HepG2 (cell line): ENCODE results near the gene ZBTB17. TPM values are rescaled to one million over a fixed set of nuclear protein-coding genes. Genes with fewer than 3 reads are reported as not detected.

Source experiments
- ATAC-seq: fragments of 200-7000 bp; cut with Tn5 transposase; 3 replicates; pipeline ENCODE4 v1.9.1; 2020; ENCODE audit warnings: mild to moderate bottlenecking, moderate library complexity
- BruUV-seq: library from RNA; stranded (reverse); fragments of 400-500 nt; replicated peaks from 2 replicates; lab custom pipeline; 2021; lab: Mats Ljungman, UMichigan
- CTCF ChIA-PET: fragments of 300-600 bp; formaldehyde crosslinking; extraction: SDS; loops from one replicate; lab custom pipeline; 2021; ENCODE audit warnings: low total read pairs, inconsistent platforms, low intra/inter-chr PET ratio; lab: Yijun Ruan, JAX
- POLR2A ChIA-PET: fragments of 350-600 bp; sonication (Branson Sonifier 250); formaldehyde crosslinking; loops from one replicate; lab custom pipeline; 2020; ENCODE audit warnings: antibody characterized with exemption, inconsistent platforms; lab: Yijun Ruan, JAX
- DNase-seq: peaks from one replicate; pipeline ENCODE4 v3.0.0-alpha.2; 2015; ENCODE audit warnings: low spot score
- FAIRE-seq: peaks from 3 replicates; lab custom pipeline; 2011; peaks lifted over from hg19 to GRCh38; lab: Jason Lieb, UNC
- H2AFZ ChIP-seq: one replicate; pipeline ENCODE4 v1.6.1; 2011; ENCODE audit warnings: low read length, inconsistent platforms
- H3K27ac ChIP-seq: fragments of 300-600 bp; 3 replicates; pipeline ENCODE4 v1.8.0; 2011; ENCODE audit warnings: mixed run types, mild to moderate bottlenecking, mixed read lengths, low read length, inconsistent platforms; ENCODE audit not compliant: insufficient read depth; ENCODE audit errors: extremely low read length
- H3K27me3 ChIP-seq, 2 experiments: fragments of 200-600 bp in 1 of 2; 2 replicates in 1 of 2; 3 replicates in 1 of 2; pipeline versions ENCODE4 v1.6.0 to v1.8.0; 2011; ENCODE audit warnings: low read length in 2 of 2, mild to moderate bottlenecking in 2 of 2, moderate library complexity in 2 of 2, inconsistent platforms in 1 of 2; ENCODE audit not compliant: insufficient read depth in 2 of 2, control insufficient read depth in 1 of 2
- H3K36me3 ChIP-seq, 2 experiments: fragments of 200-600 bp in 1 of 2; replicated peaks in 1 of 2; 2 replicates in 1 of 2; 3 replicates in 1 of 2; pipeline versions ENCODE4 v1.5.1 to v1.8.0; 2011; ENCODE audit warnings: low read length in 2 of 2, inconsistent platforms in 1 of 2; ENCODE audit not compliant: insufficient read depth in 2 of 2, control insufficient read depth in 1 of 2
- H3K4me1 ChIP-seq: 2 replicates; pipeline ENCODE4 v1.5.1; 2012; ENCODE audit warnings: low read length, inconsistent platforms; ENCODE audit not compliant: insufficient read depth
- H3K4me2 ChIP-seq: 2 replicates; pipeline ENCODE4 v1.6.0; 2011; ENCODE audit warnings: low read depth, low read length, inconsistent platforms
- H3K4me3 ChIP-seq, 3 experiments: fragments of 200-600 bp in 1 of 3; sonication (generic), shearing (Covaris generic) in 1 of 3; replicated peaks in 1 of 3; 2 replicates each; pipeline ENCODE4 v1.5.1; 2011 to 2016; ENCODE audit warnings: low read length in 3 of 3, inconsistent platforms in 2 of 3, low read depth in 2 of 3, mild to moderate bottlenecking in 2 of 3, control low read depth in 1 of 3, mixed read lengths in 1 of 3; ENCODE audit not compliant: insufficient read depth in 1 of 3
- H3K79me2 ChIP-seq: one replicate; pipeline ENCODE4 v1.6.1; 2011; ENCODE audit warnings: low read length, inconsistent platforms; ENCODE audit not compliant: insufficient read depth
- H3K9ac ChIP-seq: 2 replicates; pipeline ENCODE4 v1.6.0; 2011; ENCODE audit warnings: mild to moderate bottlenecking, low read depth, low read length, inconsistent platforms; ENCODE audit not compliant: insufficient read depth
- H3K9me3 ChIP-seq: 2 replicates; pipeline ENCODE4 v1.5.1; 2012; ENCODE audit warnings: mild to moderate bottlenecking, low read length
- H4K20me1 ChIP-seq: 2 replicates; pipeline ENCODE4 v1.6.0; 2011; ENCODE audit warnings: inconsistent platforms, mild to moderate bottlenecking, low read length, moderate library complexity; ENCODE audit not compliant: insufficient read depth
- DMAP1 ChIP-seq: IDR thresholded peaks from 2 replicates; pipeline ENCODE4 v1.6.1; 2016
- FIP1L1 ChIP-seq: fragments of 200-400 bp; formaldehyde crosslinking; IDR thresholded peaks from 2 replicates; pipeline ENCODE4 v1.6.1; 2018; ENCODE audit warnings: low read depth, mild to moderate bottlenecking, low read length, moderate library complexity, borderline replicate concordance; ENCODE audit not compliant: insufficient read depth
- FOXP4 ChIP-seq: sonication (generic); formaldehyde crosslinking; IDR thresholded peaks from 2 replicates; pipeline ENCODE4 v1.4.0; 2020; ENCODE audit warnings: missing genetic modification reagents
- GLMP ChIP-seq: sonication (generic); formaldehyde crosslinking; IDR thresholded peaks from 2 replicates; pipeline ENCODE4 v1.9.0; 2021; ENCODE audit warnings: missing genetic modification reagents, mild to moderate bottlenecking, borderline replicate concordance
- JDP2 ChIP-seq: sonication (generic); formaldehyde crosslinking; IDR thresholded peaks from 2 replicates; pipeline ENCODE4 v1.8.1; 2022; ENCODE audit warnings: missing genetic modification reagents, borderline replicate concordance
- KDM5B ChIP-seq: sonication (generic); formaldehyde crosslinking; IDR thresholded peaks from 2 replicates; pipeline ENCODE4 v1.4.0; 2020; ENCODE audit warnings: missing genetic modification reagents, mild to moderate bottlenecking, borderline replicate concordance
- POGZ ChIP-seq: sonication (generic); formaldehyde crosslinking; IDR thresholded peaks from 2 replicates; pipeline ENCODE4 v1.4.0; 2020; ENCODE audit warnings: mild to moderate bottlenecking, missing genetic modification reagents
- RAD21 ChIP-seq: fragments of 450-650 bp; formaldehyde crosslinking; IDR thresholded peaks from 2 replicates; pipeline ENCODE4 v1.5.0; 2020; ENCODE audit warnings: mild to moderate bottlenecking
- RNF219 ChIP-seq: sonication (generic); formaldehyde crosslinking; IDR thresholded peaks from 2 replicates; pipeline ENCODE4 v1.5.0; 2020; ENCODE audit warnings: mild to moderate bottlenecking, missing genetic modification reagents
- TAF15 ChIP-seq: fragments of 200-400 bp; formaldehyde crosslinking; IDR thresholded peaks from one replicate; pipeline ENCODE4 v1.6.1; 2018; ENCODE audit warnings: mild to moderate bottlenecking, low read depth, low read length; ENCODE audit not compliant: poor library complexity, severe bottlenecking
- ZBTB37 ChIP-seq: sonication (generic); formaldehyde crosslinking; IDR thresholded peaks from 2 replicates; pipeline ENCODE4 v1.4.0; 2020; ENCODE audit warnings: mild to moderate bottlenecking, missing genetic modification reagents
- ZMYM2 ChIP-seq: sonication (generic); formaldehyde crosslinking; IDR thresholded peaks from 2 replicates; pipeline ENCODE4 v1.8.0; 2022; ENCODE audit warnings: mild to moderate bottlenecking, missing genetic modification reagents
- ZNF121 ChIP-seq: sonication (generic); formaldehyde crosslinking; IDR thresholded peaks from 2 replicates; pipeline ENCODE4 v1.5.0; 2020; ENCODE audit warnings: mild to moderate bottlenecking, missing genetic modification reagents
- ZNF670 ChIP-seq: sonication (generic); formaldehyde crosslinking; IDR thresholded peaks from 2 replicates; pipeline ENCODE4 v1.8.0; 2022; ENCODE audit warnings: mild to moderate bottlenecking, missing genetic modification reagents, borderline replicate concordance
- ZNF772 ChIP-seq: sonication (generic); formaldehyde crosslinking; IDR thresholded peaks from 2 replicates; pipeline ENCODE4 v1.5.0; 2020; ENCODE audit warnings: mild to moderate bottlenecking, missing genetic modification reagents
- WGBS: methylation state at CpG from one replicate; pipeline ENCODE4 v1.1.6; 2017; ENCODE audit warnings: low lambda C conversion rate; 5-methylcytosine and 5-hydroxymethylcytosine counted together
- in situ Hi-C: cut with HindIII; loops from 2 replicates; pipeline ENCODE4 v1.10.0; 2017; ENCODE audit warnings: low pct_unique_long_range_greater_than_20kb; ENCODE audit not compliant: extremely low pct_ligation_motif_present
- intact Hi-C: fragments of 100-400 bp; cut with micrococcal nuclease; formaldehyde crosslinking; loops from one replicate; pipeline ENCODE4 v1.10.0; 2022; ENCODE audit not compliant: unreplicated experiment
- polyA plus RNA-seq, 8 experiments: library from polyadenylated mRNA; depleted of rRNA in 3 of 8; stranded (reverse) in 7 of 8; unstranded in 1 of 8; fragments of >200 nt; fragmentation: Illumina TruSeq in 4 of 8; extraction: Trizol in 4 of 8; gene quantifications; 2 replicates each; pipeline versions ENCODE4 v1.2.1 to v1.2.3, GENCODE V29; 2011 to 2016; ENCODE audit warnings: low read depth in 4 of 8, missing spikeins in 1 of 8, mixed read lengths in 1 of 8; ENCODE audit not compliant: insufficient read depth in 1 of 8
- total RNA-seq, 5 experiments: library from RNA; depleted of rRNA; stranded (reverse); fragments of >200 nt; fragmentation: Illumina TruSeq; extraction: Trizol; gene quantifications; 2 replicates each; pipeline ENCODE4 v1.2.3, GENCODE V29; 2016; ENCODE audit warnings: low read depth in 1 of 5

ZBTB17 gene
- total and polyA plus RNA-seq, 2 of the 13 experiments (the other 11 are each of a cell fraction or from before 2014, with no cell fraction given): 16.7 to 17.0 TPM

GRCh38 chr1:15946571-15947381, 29.1 kb downstream of the ZBTB17 start (continued):
- TF ChIP-seq RAD21 (CRISPR knock-in tag) (no peak), POGZ (CRISPR knock-in tag) (no peak), GLMP (CRISPR knock-in tag) (no peak), TAF15 (no peak), ZMYM2 (CRISPR knock-in tag) (no peak)

GRCh38 chr1:15945832-15946448, 30.0 kb downstream of the ZBTB17 start:
- ATAC-seq (no peak), DNase-seq (no peak), FAIRE-seq (no peak)
- 98% methylated on average over 6 of the region's 17 CpGs for WGBS
- intact Hi-C loops: no loop called here
- no peak overlapping the region for H3K4me3 ChIP-seq
- no peaks in the 10 kb centered on the region for H4K20me1 ChIP-seq
- no peaks in the 10 kb centered on the region for H3K79me2 ChIP-seq
- in situ Hi-C loops: no loop called here
- CTCF ChIA-PET: no interaction called here
- no TSS peak for BruUV-seq
- H3K27me3 ChIP-seq: no peaks in the 10 kb centered on the region
- H3K36me3 ChIP-seq: peaks cover 28 to 69% of the 10 kb centered on the region in 2 experiments; a peak in 4 of 5 replicates
- no peak overlapping the region for H2AFZ ChIP-seq
- H3K4me2 ChIP-seq: no peak overlapping the region
- H3K4me1 ChIP-seq: peaks cover 11% of the 10 kb centered on the region; the same call in 1 of the 2 replicates
- H3K9me3 ChIP-seq: no peaks in the 10 kb centered on the region
- H3K9ac ChIP-seq: no peak overlapping the region
- POLR2A ChIA-PET: no interaction called here
- no peak overlapping the region for H3K27ac ChIP-seq
- TF ChIP-seq ZNF670 (CRISPR knock-in tag) (no peak), JDP2 (CRISPR knock-in tag) (no peak), ZNF121 (no peak), KDM5B (no peak), DMAP1 (CRISPR knock-in tag) (no peak), ZNF772 (CRISPR knock-in tag) (no peak), ZBTB37 (no peak), FOXP4 (CRISPR knock-in tag) (no peak), FIP1L1 (no peak), RNF219 (no peak)
